Loucy (cell line): Measurements from ENCODE around the gene BCORL1.

Experiments used
- H2AFZ ChIP-seq: fragments of 200-600 bp; sonication (generic); 2 replicates; pipeline ENCODE4 v1.6.0; 2016; ENCODE audit warnings: antibody characterized with exemption, mild to moderate bottlenecking, low read length, moderate library complexity
- H3F3A ChIP-seq: fragments of 200-600 bp; 2 replicates; pipeline ENCODE4 v1.6.0; 2016; ENCODE audit warnings: antibody characterized with exemption, low read depth, mild to moderate bottlenecking
- H3K27me3 ChIP-seq: fragments of 200-600 bp; sonication (generic); 2 replicates; pipeline ENCODE4 v1.6.1; 2014; ENCODE audit warnings: low read length, mild to moderate bottlenecking; ENCODE audit not compliant: insufficient read depth, poor library complexity, severe bottlenecking
- H3K36me3 ChIP-seq: fragments of 200-600 bp; sonication (generic); 2 replicates; pipeline ENCODE4 v1.6.1; 2016; ENCODE audit warnings: low read length; ENCODE audit not compliant: insufficient read depth
- H3K4me1 ChIP-seq: fragments of 200-600 bp; sonication (generic); 2 replicates; pipeline ENCODE4 v1.5.1; 2014; ENCODE audit warnings: low read length, mild to moderate bottlenecking; ENCODE audit not compliant: insufficient read depth, poor library complexity, severe bottlenecking
- H3K4me2 ChIP-seq: fragments of 200-600 bp; sonication (generic); 2 replicates; pipeline ENCODE4 v1.6.0; 2014; ENCODE audit warnings: antibody characterized with exemption, low read length, low read depth, mild to moderate bottlenecking; ENCODE audit not compliant: poor library complexity, severe bottlenecking
- H3K4me3 ChIP-seq: fragments of 200-600 bp; sonication (generic); 2 replicates; pipeline ENCODE4 v1.5.1; 2014; ENCODE audit warnings: low read length, mild to moderate bottlenecking, mixed read lengths; ENCODE audit not compliant: poor library complexity, severe bottlenecking
- H3K79me2 ChIP-seq: fragments of 200-600 bp; sonication (generic); 2 replicates; pipeline ENCODE4 v1.6.1; 2014; ENCODE audit warnings: low read length; ENCODE audit not compliant: insufficient read depth
- H3K9ac ChIP-seq: fragments of 200-600 bp; sonication (generic); 2 replicates; pipeline ENCODE4 v1.6.0; 2014; ENCODE audit warnings: mild to moderate bottlenecking, low read depth, low read length, moderate library complexity; ENCODE audit not compliant: poor library complexity, severe bottlenecking
- H3K9me2 ChIP-seq: fragments of 200-600 bp; sonication (generic); replicated peaks from 2 replicates; pipeline ENCODE4 v1.6.1; 2016; ENCODE audit warnings: low read depth, low read length, mixed read lengths
- H3K9me3 ChIP-seq: fragments of 200-600 bp; sonication (generic); 2 replicates; pipeline ENCODE4 v1.6.1; 2014; ENCODE audit warnings: mild to moderate bottlenecking, antibody characterized with exemption, low read length, low read depth; ENCODE audit not compliant: insufficient read depth
- H4K20me1 ChIP-seq: fragments of 200-600 bp; sonication (generic); 2 replicates; pipeline ENCODE4 v1.6.0; 2014; ENCODE audit warnings: antibody characterized with exemption, low read length, mild to moderate bottlenecking; ENCODE audit not compliant: insufficient read depth, poor library complexity, severe bottlenecking
- EZH2phosphoT487 ChIP-seq: fragments of 200-600 bp; IDR thresholded peaks from 2 replicates; pipeline ENCODE4 v1.6.1; 2018; ENCODE audit warnings: antibody characterized with exemption, mild to moderate bottlenecking, moderate library complexity, borderline replicate concordance
- TF ChIP-seq, protein P1 (sequence below): fragments of 200-600 bp; sonication (generic); conservative IDR thresholded peaks from 2 replicates; pipeline ENCODE4 v1.5.1; 2014; ENCODE audit warnings: mild to moderate bottlenecking, antibody characterized with exemption, low read length

Gene BCORL1

DNA sequence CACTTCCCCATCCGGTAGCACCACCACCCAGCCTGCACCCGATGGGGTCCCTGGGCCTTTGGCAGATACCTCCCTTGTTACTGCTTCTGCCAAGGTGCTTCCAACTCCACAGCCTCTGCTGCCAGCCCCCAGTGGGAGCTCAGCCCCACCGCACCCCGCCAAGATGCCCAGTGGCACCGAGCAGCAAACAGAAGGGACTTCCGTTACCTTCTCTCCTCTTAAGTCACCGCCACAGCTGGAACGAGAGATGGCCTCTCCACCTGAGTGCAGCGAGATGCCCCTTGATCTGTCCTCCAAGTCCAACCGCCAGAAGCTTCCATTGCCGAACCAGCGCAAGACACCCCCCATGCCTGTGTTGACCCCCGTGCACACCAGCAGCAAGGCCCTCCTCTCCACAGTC, 31.9 kb downstream of the BCORL1 start:
- no peaks in the 10 kb centered on the region for H3K27me3 ChIP-seq

DNA sequence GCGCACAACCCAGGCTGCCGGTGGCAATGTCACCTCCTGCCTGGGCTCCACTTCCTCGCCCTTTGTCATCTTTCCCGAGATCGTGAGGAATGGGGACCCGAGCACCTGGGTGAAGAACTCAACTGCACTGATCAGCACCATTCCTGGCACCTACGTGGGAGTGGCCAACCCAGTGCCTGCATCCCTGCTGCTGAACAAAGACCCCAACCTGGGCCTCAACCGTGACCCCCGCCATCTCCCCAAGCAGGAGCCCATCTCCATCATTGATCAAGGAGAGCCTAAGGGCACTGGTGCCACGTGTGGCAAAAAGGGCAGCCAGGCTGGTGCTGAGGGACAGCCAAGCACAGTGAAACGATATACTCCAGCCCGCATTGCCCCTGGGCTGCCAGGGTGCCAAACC, 32.3 kb downstream of the BCORL1 start:
- H3K9me3 ChIP-seq: no peaks in the 10 kb centered on the region
- H3K4me1 ChIP-seq: no peaks in the 10 kb centered on the region
- no peak overlapping the region for H3K9ac ChIP-seq
- H3K79me2 ChIP-seq: peaks cover 31% of the 10 kb centered on the region
- H4K20me1 ChIP-seq: peaks cover 10% of the 10 kb centered on the region
- TF ChIP-seq, protein P1, sequence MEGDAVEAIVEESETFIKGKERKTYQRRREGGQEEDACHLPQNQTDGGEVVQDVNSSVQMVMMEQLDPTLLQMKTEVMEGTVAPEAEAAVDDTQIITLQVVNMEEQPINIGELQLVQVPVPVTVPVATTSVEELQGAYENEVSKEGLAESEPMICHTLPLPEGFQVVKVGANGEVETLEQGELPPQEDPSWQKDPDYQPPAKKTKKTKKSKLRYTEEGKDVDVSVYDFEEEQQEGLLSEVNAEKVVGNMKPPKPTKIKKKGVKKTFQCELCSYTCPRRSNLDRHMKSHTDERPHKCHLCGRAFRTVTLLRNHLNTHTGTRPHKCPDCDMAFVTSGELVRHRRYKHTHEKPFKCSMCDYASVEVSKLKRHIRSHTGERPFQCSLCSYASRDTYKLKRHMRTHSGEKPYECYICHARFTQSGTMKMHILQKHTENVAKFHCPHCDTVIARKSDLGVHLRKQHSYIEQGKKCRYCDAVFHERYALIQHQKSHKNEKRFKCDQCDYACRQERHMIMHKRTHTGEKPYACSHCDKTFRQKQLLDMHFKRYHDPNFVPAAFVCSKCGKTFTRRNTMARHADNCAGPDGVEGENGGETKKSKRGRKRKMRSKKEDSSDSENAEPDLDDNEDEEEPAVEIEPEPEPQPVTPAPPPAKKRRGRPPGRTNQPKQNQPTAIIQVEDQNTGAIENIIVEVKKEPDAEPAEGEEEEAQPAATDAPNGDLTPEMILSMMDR: no peak
- no peak for TF ChIP-seq EZH2phosphoT487
- peaks cover 59% of the 10 kb centered on the region; the same call in 1 of the 2 replicates for H3K36me3 ChIP-seq
- no peaks in the 10 kb centered on the region for H3F3A ChIP-seq
- H2AFZ ChIP-seq: no peak overlapping the region
- no peak overlapping the region for H3K4me3 ChIP-seq
- H3K9me2 ChIP-seq: no peaks in the 10 kb centered on the region
- no peak overlapping the region for H3K4me2 ChIP-seq
- no peaks in the 10 kb centered on the region for H3K27me3 ChIP-seq

More for the DNA sequence above, 31.9 kb downstream of the BCORL1 start:
- no peaks in the 10 kb centered on the region for H3K9me3 ChIP-seq
- no peaks in the 10 kb centered on the region for H3K9me2 ChIP-seq
- H3K9ac ChIP-seq: no peak overlapping the region
- peaks cover 27% of the 10 kb centered on the region for H3K79me2 ChIP-seq
- no peaks in the 10 kb centered on the region for H3F3A ChIP-seq
- H3K4me2 ChIP-seq: no peak overlapping the region
- H3K4me1 ChIP-seq: no peaks in the 10 kb centered on the region
- H4K20me1 ChIP-seq: peaks cover 8% of the 10 kb centered on the region
- no peak overlapping the region for H2AFZ ChIP-seq
- H3K36me3 ChIP-seq: peaks cover 55% of the 10 kb centered on the region; the same call in 1 of the 2 replicates
- TF ChIP-seq EZH2phosphoT487: no peak
- TF ChIP-seq, protein P1: no peak
- H3K4me3 ChIP-seq: no peak overlapping the region

DNA sequence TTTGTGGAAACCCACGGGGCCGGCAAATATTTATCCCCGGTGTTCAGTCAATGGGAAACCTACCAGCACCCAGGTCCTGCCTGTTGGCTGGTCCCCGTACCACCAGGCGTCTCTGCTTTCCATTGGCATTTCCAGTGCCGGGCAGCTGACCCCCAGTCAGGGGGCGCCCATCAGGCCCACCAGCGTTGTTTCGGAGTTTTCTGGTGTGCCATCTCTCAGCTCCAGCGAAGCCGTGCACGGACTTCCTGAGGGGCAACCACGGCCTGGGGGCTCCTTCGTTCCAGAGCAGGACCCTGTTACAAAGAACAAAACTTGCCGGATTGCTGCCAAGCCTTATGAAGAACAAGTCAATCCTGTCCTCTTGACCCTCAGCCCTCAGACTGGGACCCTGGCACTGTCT, 32.7 kb downstream of the BCORL1 start:
- no peaks in the 10 kb centered on the region for H3K9me2 ChIP-seq
- H3K36me3 ChIP-seq: peaks cover 63% of the 10 kb centered on the region; the same call in 1 of the 2 replicates
- no peak overlapping the region for H3K4me2 ChIP-seq
- H4K20me1 ChIP-seq: peaks cover 13% of the 10 kb centered on the region
- TF ChIP-seq, protein P1: no peak
- no peak for TF ChIP-seq EZH2phosphoT487
- H3K9ac ChIP-seq: no peak overlapping the region
- H3K9me3 ChIP-seq: no peaks in the 10 kb centered on the region
- peaks cover 34% of the 10 kb centered on the region for H3K79me2 ChIP-seq
- no peaks in the 10 kb centered on the region for H3K4me1 ChIP-seq
- no peaks in the 10 kb centered on the region for H3F3A ChIP-seq
- no peaks in the 10 kb centered on the region for H3K27me3 ChIP-seq
- no peak overlapping the region for H3K4me3 ChIP-seq
- no peak overlapping the region for H2AFZ ChIP-seq
